RCC 7860 (cell line): ENCODE results near the gene TEX2.

Experiments used
- DNase-seq: peaks from one replicate; pipeline ENCODE4 v3.0.0-alpha.2; 2015; ENCODE audit warnings: low spot score
- FAIRE-seq: peaks from 2 replicates; lab custom pipeline; 2012; peaks lifted over from hg19 to GRCh38; lab: Jason Lieb, UNC

The TEX2 gene

GRCh38 chr17:64269687-64270649 is 6.9 kb upstream of the TEX2 start:
- no peak for DNase-seq

GRCh38 chr17:64264891-64265290 is 1.8 kb upstream of the TEX2 start:
- FAIRE-seq: no peak
- DNase-seq: no peak

More at GRCh38 chr17:64269687-64270649, 6.9 kb upstream of the TEX2 start:
- FAIRE-seq: no peak

GRCh38 chr17:64262198-64262999 is 661 bp downstream of the TEX2 start:
- DNase-seq (peak; percentile 10), FAIRE-seq (no peak)

DNA sequence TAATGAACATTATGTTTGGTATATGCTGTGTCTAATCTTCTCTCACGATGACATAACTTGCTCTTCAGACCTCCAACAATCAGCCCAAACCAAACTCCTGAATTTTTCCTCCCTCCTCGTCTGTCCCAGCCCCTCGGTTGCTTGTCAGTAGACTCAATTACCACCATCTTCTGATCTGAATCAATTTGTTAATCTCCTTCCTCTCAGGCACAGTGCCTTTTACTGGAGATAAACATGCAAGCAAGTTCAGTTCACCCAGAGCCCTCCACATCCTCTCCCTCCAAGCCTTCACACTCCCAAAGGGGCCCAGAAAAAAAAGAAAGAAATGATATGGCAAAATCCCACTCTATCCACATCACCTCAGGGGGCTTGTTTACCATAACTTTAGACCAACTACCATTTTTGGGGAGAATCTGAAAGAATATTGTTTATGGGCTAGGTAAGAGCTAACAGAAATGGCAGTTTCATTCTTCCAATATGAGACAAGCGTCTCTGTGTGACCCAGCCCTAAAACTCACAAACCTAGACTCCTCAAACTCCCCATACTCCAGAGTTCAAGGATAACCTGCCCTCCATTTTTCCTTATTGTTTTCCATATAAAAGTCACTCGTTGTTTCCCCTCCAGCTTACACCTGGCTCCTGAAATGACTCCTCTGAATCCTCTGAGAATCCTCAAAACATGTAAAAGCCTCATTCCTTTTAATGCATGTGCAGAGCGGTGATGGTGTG is 1.5 kb downstream of the TEX2 start:
- DNase-seq: no peak

GRCh38 chr17:64260886-64261285 is 2.2 kb downstream of the TEX2 start:
- FAIRE-seq (no peak), DNase-seq (no peak)

More for the DNA sequence above, 1.5 kb downstream of the TEX2 start:
- no peak for FAIRE-seq

DNA sequence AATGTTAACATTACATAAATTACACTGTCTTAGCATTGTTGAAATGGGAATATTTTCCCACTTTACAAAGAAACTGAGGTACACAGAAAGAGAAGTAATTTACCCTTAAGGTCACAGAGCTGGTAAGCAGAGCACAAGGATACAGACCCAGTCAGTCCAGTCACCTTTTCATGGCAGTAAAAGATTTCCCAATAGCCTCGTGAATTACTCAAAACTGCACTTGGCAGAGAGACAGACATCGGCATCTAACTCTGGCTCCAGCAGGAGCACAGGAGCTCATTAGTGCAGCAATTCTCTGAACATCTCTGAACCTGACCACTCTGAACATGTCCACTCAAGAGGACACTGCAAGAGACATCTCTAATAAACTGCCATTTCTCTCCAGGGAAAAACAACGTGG is 3.1 kb downstream of the TEX2 start:
- FAIRE-seq (no peak), DNase-seq (no peak)

DNA sequence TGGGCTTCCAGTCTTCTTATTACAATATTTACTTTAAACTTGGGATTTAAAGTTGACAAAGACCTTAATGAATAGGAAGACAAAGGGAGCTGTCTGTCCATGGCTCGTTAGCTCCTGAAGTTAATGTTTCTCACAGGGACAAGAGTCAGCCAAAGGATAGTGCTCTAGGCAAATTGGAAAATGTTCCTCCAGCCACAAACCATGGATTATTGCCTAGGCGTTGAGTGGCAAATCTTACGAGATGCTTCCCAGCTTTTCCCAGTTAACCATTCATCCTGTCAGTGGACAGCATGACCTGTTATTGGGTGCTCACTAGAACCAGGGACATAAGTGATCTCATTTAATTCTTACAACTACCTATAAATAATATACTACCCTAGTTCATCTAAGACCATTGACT is 3.6 kb downstream of the TEX2 start:
- DNase-seq: no peak
- no peak for FAIRE-seq

GRCh38 chr17:64256913-64257807 is 5.9 kb downstream of the TEX2 start:
- FAIRE-seq (no peak), DNase-seq (no peak)

DNA sequence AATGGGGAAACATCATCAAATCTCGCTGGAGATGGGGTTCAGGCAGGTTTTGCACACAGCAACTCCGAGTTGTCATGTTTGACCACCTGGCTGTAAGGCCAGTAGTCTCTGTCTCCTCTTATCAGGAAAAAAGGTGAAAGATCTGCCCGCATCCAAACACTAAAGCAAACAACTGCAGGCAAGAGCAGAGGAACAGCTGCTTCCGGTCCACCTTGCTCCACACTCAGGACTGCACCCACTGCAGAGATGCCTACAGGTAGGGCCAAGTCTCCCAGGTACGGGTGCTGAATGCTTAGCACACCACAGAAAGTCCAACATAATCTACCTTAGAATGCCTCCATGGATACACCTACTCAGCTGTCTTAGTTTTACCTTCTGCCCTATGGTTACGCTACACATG is 7.3 kb downstream of the TEX2 start:
- no peak for DNase-seq
- no peak for FAIRE-seq

- DNase-seq (no peak), FAIRE-seq (no peak)
Measured at GRCh38 chr17:64254755-64255154, 8.3 kb downstream of the TEX2 start.

GRCh38 chr17:64253470-64253869 is 9.6 kb downstream of the TEX2 start:
- DNase-seq: no peak
- FAIRE-seq: no peak

GRCh38 chr17:64252831-64253230 is 10.2 kb downstream of the TEX2 start:
- no peak for FAIRE-seq
- no peak for DNase-seq

GRCh38 chr17:64250233-64250835 is 12.7 kb downstream of the TEX2 start:
- FAIRE-seq (no peak), DNase-seq (no peak)

DNA sequence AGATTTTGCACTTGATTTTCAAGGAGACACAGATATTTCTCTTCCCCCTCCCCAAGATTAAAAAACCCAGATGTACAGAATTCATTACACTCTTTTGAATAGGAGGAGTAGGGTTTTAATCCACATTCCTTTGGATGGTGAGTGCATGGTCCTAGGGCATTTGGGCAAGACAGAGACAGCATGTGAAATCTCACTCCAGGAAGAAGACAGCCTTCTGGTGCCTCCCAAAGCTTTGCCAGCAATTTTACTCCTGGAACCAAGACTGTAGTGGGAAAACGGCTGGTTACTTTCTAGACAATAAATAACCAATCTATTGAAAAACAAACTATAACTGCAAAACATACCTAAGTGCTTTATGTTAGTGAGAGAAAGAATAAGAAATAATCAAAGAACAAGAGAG is 15.2 kb downstream of the TEX2 start:
- DNase-seq (no peak), FAIRE-seq (no peak)

GRCh38 chr17:64245218-64246145 is 17.6 kb downstream of the TEX2 start:
- FAIRE-seq (no peak), DNase-seq (peak; percentile 28)

DNA sequence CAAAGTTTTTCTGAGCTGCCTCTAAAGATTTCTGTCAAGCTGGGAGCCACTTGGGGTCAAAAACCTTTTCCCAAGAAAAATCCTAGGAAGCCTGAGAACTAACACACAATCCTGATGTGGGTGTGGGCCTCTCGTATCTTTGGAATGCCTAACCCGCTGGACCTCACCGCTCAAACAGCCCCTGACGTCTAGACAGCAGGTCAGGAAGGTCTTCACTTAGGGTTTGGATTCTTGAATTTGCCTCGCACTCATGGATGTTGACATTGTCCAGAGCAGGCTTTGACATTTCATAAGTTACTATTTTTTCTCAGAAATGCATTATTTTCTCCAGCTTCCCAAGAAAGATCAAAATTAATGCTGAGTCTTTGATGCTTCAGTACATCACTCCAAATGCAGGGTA is 18.9 kb downstream of the TEX2 start:
- FAIRE-seq (no peak), DNase-seq (no peak)

- FAIRE-seq: no peak
- no peak for DNase-seq
Measured at GRCh38 chr17:64243340-64243739, 19.7 kb downstream of the TEX2 start.

DNA sequence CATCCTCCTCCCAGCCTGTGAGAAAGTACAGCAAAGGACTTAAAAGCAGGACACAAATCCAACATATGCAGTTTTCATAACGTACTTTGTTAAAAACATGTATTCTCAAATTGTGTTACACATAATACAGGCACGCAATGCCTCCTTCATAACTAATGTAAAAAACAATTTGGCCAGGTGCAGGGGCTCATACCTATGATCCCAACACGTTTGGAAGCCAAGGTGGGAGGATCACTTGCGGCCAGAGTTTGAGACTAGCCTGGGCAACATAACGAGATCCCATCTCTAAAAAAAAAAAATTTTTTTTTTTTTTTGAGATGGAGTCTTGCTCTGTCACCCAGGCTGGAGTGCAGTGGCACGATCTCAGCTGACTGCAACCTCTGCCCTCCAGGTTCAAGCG is 20.4 kb downstream of the TEX2 start:
- DNase-seq (no peak), FAIRE-seq (no peak)
